Lung (tissue), 12 donors: ENCODE results near the gene SPEF2. TPM values are rescaled to one million over a fixed set of nuclear protein-coding genes. Genes with fewer than 3 reads are reported as not detected.

Experiments used
- ATAC-seq: fragments of 200-7000 bp; cut with Tn5 transposase; one replicate; pipeline ENCODE4 v1.9.1; 2020; ENCODE audit warnings: moderate number of reproducible peaks; ENCODE audit not compliant: insufficient read depth, low FRiP score
- DNase-seq, 3 donors: peaks; one replicate each; pipeline ENCODE4 v3.0.0-alpha.2; 2013 to 2017
- H3K27ac ChIP-seq, 2 donors: one replicate each; pipeline ENCODE4 v1.5.1; 2013; ENCODE audit warnings: mild to moderate bottlenecking in 2 of 2, moderate library complexity in 2 of 2, control low read depth in 1 of 2, inconsistent platforms in 1 of 2, low read depth in 1 of 2, low read length in 1 of 2
- H3K27me3 ChIP-seq, 3 donors: one replicate each; pipeline ENCODE4 v1.5.1; 2013; ENCODE audit warnings: low read length in 2 of 3; ENCODE audit not compliant: control insufficient read depth in 3 of 3, insufficient read depth in 3 of 3
- H3K36me3 ChIP-seq, 4 donors: one replicate each; pipeline ENCODE4 v1.5.1; 2013; ENCODE audit warnings: low read length in 4 of 4, mild to moderate bottlenecking in 1 of 4, moderate library complexity in 1 of 4; ENCODE audit not compliant: control insufficient read depth in 4 of 4, insufficient read depth in 4 of 4
- H3K4me1 ChIP-seq, 5 donors: one replicate each; pipeline ENCODE4 v1.5.1; 2013; ENCODE audit warnings: low read length in 5 of 5, mild to moderate bottlenecking in 2 of 5, moderate library complexity in 1 of 5; ENCODE audit not compliant: control insufficient read depth in 5 of 5, insufficient read depth in 5 of 5
- H3K4me3 ChIP-seq: one replicate; pipeline ENCODE4 v1.5.1; 2013; ENCODE audit warnings: mild to moderate bottlenecking, control low read depth, moderate library complexity
- H3K9ac ChIP-seq, 2 donors: one replicate each; pipeline ENCODE4 v1.5.1; 2013; ENCODE audit warnings: low read length in 2 of 2, control low read depth in 1 of 2; ENCODE audit not compliant: insufficient read depth in 1 of 2
- H3K9me3 ChIP-seq, 4 donors: one replicate each; pipeline ENCODE4 v1.5.1; 2013; ENCODE audit warnings: low read length in 3 of 4, mild to moderate bottlenecking in 1 of 4, moderate library complexity in 1 of 4; ENCODE audit not compliant: control insufficient read depth in 4 of 4, insufficient read depth in 3 of 4
- WGBS, 2 donors: extraction: QIAGEN DNeasy Blood & Tissue Kit; methylation state at CpG; one replicate each; pipeline ENCODE4 v1.1.7; 2013; 5-methylcytosine and 5-hydroxymethylcytosine counted together
- polyA plus RNA-seq, 2 donors: library from polyadenylated mRNA; stranded (reverse); fragments of 200-250 nt; gene quantifications; one replicate each; pipeline ENCODE4 v1.2.1, GENCODE V29; 2013
- total RNA-seq, 2 donors: library from RNA; depleted of rRNA in 1 of 2; stranded (reverse); fragments of >200 nt in 1 of 2; gene quantifications; one replicate each; pipeline ENCODE4 v1.2.1, GENCODE V29; 2014 to 2021
- TF ChIP-seq, protein P1 (sequence below): IDR thresholded peaks from 2 replicates; pipeline ENCODE4 v1.5.1; 2012; ENCODE audit warnings: mild to moderate bottlenecking; ENCODE audit errors: control extremely low read depth, extremely low read depth
- donor health status: control.
- donor health status: control.
- donor health status: Bipolar disorder and iron deficiency.
- donor health status: healthy.
- donor health status: DM: yes; HTN: yes; CAD: no.

SPEF2 gene
- total and polyA plus RNA-seq, 4 donors, result 2.7 to 73.9 (median 11.3) TPM

GRCh38 chr5:35785601-35786085 lies 168.0 kb downstream of the SPEF2 start:
- Histone ChIP-seq H3K4me3 (no peak overlapping the region), H3K9me3 (no peaks in the 10 kb centered on the region), H3K36me3 (no peaks in the 10 kb centered on the region), H3K27me3 (no peaks in the 10 kb centered on the region), H3K9ac (no peak overlapping the region), H3K4me1 (peaks cover 0 to 6% (median 1%) of the 10 kb centered on the region in 5 donors), H3K27ac (no peak overlapping the region)
- WGBS, 2 donors, result 76 to 86% methylated on average over 4 of the region's 4 CpGs
- peak; percentile 6 for ATAC-seq
- no peak for DNase-seq
- TF ChIP-seq, protein P1, sequence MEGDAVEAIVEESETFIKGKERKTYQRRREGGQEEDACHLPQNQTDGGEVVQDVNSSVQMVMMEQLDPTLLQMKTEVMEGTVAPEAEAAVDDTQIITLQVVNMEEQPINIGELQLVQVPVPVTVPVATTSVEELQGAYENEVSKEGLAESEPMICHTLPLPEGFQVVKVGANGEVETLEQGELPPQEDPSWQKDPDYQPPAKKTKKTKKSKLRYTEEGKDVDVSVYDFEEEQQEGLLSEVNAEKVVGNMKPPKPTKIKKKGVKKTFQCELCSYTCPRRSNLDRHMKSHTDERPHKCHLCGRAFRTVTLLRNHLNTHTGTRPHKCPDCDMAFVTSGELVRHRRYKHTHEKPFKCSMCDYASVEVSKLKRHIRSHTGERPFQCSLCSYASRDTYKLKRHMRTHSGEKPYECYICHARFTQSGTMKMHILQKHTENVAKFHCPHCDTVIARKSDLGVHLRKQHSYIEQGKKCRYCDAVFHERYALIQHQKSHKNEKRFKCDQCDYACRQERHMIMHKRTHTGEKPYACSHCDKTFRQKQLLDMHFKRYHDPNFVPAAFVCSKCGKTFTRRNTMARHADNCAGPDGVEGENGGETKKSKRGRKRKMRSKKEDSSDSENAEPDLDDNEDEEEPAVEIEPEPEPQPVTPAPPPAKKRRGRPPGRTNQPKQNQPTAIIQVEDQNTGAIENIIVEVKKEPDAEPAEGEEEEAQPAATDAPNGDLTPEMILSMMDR, result no peak

- WGBS, 2 donors, result 69 to 73% methylated on average over 4 of the region's 4 CpGs
- no peak overlapping the region for H3K4me3 ChIP-seq
- no peaks in the 10 kb centered on the region for H3K36me3 ChIP-seq
- H3K4me1 ChIP-seq, result peaks cover 0 to 1% (median 0%) of the 10 kb centered on the region in 5 donors
- H3K27ac ChIP-seq, result no peak overlapping the region
- DNase-seq (no peak), ATAC-seq (no peak)
- no peaks in the 10 kb centered on the region for H3K9me3 ChIP-seq
- no peaks in the 10 kb centered on the region for H3K27me3 ChIP-seq
- TF ChIP-seq, protein P1, result no peak
- H3K9ac ChIP-seq, result no peak overlapping the region
Measured at GRCh38 chr5:35788724-35789123, 171.1 kb downstream of the SPEF2 start.

DNA sequence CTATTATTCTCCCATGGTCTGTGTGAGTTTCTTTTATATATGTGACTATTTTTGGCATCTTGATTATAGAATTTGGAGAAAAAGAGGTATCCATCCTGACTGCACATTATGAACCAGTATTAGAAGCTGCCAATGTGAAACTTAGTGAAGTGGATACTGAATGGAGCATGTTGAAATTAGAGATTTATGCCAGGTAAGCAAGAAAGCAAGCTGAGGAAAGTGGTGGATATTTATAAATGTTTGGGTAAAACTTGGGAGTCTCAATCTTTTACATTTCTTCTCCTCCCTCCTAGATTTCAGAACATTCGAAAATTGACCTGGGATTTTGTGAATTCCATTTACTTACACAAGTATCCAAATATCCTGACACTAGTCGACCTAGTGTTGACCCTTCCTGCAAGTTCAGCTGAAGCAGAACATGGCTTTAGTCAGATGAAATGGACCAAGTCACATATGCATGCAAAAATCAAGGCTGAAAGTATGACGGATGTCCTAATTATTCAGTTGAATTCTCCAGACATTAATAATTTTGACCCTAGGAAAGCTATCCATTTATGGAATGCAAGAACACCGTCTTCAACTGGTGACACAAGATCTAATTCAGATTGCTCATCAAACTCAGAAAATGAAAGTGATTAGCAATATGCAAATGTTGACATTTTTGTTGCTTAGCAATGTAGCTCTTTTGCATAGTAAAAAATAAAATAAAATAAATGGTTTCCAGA lies 172.2 kb downstream of the SPEF2 start:
- no peak overlapping the region for H3K4me3 ChIP-seq
- TF ChIP-seq, protein P1, result no peak
- no peak overlapping the region for H3K9ac ChIP-seq
- peak overlapping the region in 1 of 2 donors; percentile 33 for H3K27ac ChIP-seq
- no peaks in the 10 kb centered on the region for H3K9me3 ChIP-seq
- WGBS, 2 donors, result 86 to 89% methylated on average over 4 of the region's 4 CpGs
- H3K27me3 ChIP-seq, result no peaks in the 10 kb centered on the region
- peaks cover 0 to 1% (median 0%) of the 10 kb centered on the region in 5 donors for H3K4me1 ChIP-seq
- no peaks in the 10 kb centered on the region for H3K36me3 ChIP-seq
- ATAC-seq (no peak), DNase-seq (no peak)
